Activated naive CD4-positive, alpha-beta T cell treated with anti-CD3 and anti-CD28 coated beads, Interleukin-2, amount 50 U/mL, for 16 hours (primary cell): Measurements from ENCODE around the gene AP4E1.
"Not testable (repeated sequence)": the region's sequence is repeated elsewhere in the genome, so short reads cannot be mapped to it uniquely, and the experiment has no call there.

Source experiments
- DNase-seq: peaks from one replicate; pipeline ENCODE4 v3.0.0-alpha.2; 2020

AP4E1 gene

DNA sequence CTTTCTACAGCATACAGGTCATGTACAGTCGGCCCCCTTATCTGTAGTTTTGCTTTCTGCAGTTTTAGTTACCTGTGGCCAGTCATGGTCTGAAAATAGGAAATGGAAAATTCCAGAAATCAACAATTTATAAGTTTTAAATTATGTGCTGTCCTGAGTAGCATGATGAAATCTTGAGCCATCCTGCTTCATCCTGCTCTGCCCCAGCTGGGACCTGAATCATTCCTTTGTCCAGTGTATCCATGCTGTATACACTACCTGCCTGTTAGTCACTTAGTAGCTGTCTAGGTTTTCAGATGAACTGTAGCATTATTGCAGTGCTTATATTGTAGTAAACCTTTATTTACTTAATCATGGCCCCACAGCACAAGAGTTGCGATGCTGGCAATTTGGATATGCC is 44.8 kb downstream of the AP4E1 start:
- no peak for DNase-seq

DNA sequence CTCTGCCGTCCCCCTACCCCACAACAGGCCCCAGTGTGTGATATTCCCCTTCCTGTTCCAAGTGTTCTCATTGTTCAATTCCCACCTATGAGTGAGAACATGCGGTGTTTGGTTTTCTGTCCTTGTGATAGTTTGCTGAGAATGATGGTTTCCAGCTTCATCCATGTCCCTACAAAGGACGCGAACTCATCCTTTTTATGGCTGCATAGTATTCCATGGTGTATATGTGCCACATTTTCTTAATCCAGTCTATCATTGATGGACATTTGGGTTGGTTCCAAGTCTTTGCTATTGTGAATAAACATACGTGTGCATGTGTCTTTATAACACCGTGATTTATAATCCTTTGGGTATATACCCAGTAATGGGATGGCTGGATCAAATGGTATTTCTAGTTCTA is 46.4 kb downstream of the AP4E1 start:
- DNase-seq: not testable (repeated sequence)

DNA sequence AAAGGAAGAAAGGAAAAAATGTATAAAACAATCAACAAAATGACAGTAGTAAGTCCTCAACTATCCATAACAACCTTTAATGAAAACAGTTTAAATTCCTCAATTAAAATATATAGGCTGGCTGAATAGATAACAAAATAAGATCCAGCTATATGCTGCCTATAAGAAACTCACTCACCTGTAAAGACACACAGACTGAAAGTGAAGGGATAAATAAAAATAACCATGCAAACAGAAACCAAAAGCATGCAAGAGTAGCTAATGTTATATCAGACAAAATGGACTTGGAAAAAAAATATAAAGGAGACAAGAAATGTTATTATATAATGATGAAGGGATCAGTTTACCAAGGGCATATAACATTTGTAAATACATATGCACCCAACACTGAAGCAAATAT is 51.2 kb downstream of the AP4E1 start:
- no peak for DNase-seq

DNA sequence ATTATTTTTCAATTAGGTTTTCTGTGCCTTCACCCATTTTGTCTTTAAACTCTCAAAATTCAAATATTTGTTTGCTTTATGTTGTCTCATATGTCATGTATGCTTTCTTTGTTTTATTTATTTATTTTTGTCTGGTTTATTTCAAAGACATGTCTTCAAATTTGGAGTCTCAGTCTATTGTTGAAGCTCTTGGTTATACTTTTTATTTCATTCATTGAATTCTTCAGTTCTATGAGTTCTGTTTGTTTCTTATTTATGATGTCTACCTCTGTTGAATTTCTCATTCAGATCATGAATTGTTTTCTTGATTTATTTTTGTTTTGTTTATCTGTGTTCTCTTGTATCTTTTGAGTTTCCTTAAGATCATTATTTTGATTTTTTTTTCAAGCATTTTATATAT is 55.6 kb downstream of the AP4E1 start:
- no peak for DNase-seq

DNA sequence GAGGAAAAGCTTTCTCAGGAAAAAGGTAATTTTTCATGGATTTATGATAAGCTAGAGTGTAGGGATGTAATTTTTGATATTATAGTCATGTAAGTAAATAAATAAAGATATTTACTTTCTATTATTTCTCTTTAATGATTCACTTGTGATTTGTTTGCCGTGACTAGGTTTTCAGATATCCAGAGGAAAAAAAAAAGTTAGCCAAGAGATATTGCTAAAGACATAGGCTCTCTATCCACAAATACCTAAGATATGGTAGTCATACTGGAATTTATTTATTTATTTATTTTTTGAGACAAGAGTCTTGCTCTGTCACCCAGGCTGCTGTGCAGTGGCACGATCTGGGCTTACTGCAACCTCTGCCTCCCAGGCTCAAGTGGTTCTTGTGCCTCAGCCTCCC is 59.9 kb downstream of the AP4E1 start:
- no peak for DNase-seq

DNA sequence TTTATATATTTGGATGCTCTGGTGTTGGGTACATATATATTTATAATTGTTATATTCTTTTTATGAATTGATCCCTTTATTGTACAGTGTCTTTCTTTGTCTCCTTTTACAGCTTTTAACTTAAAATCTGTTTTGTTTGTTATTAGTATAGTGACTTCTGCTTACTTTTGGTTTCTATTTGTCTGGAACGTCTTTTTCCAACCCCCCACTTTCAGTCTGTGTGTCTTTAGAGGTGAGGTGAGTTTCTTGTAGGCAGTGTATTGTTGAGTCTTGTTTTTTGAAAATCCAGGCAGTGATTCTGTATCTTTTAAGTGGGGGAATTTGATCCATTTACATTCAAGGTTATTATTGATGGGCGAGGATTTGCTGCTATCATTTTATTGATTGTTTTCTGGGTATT is 62.0 kb downstream of the AP4E1 start:
- no peak for DNase-seq

DNA sequence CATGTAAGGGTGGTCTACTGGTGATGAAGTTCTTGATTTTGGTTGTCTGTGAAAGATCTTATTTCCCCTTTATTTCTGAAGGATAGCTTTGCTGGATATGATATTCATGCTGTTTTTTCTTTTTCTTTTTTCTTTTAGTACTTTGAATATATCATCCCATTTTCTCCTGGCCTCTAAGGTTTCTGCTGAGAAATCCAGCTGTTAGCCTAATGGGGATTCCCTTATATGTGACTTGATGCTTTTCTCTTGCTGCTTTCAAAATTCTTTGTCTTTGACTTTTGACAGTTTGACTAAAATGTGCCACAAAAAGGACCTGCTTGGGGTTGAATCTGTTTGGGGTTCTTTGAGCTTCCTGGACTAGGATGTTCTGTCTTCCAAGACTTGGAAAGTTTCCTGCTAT is 62.6 kb downstream of the AP4E1 start:
- no peak for DNase-seq

DNA sequence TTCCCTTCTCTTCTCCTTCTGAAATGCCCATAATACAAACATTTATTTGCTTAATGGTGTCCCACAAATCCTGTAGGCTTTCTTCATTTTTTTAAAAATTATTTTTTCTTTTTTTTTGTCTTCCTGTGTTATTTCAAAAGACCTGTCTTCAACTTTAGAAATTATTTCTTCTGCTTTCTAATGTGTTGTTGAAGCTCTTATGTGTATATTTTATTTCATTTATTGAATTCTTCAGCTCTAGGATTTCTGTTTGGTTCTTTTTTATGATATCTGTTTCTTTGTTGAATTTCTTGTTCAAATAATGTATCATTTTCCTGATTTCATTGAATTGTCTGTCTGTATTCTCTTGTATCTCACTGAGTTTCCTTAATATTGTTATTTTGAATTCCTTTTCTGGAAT is 63.1 kb downstream of the AP4E1 start:
- DNase-seq: no peak

DNA sequence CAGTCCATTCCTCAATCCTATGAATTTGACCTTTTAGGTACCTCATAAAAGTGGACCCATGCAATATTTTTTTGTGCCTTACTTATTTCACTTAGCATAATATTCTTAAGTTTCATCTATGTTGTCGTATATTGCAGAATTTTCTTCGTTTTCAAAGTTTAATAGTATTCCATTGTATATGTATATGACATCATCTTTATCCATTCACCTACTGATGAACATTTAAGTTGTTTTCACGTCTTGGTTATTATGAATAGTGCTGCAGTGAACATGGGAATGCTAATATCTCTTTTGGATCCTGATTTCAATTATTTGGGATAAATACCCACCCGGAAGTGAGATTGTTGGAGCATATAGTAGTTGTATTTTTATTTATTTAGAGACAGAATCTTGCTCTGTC is 65.1 kb downstream of the AP4E1 start:
- no peak for DNase-seq

DNA sequence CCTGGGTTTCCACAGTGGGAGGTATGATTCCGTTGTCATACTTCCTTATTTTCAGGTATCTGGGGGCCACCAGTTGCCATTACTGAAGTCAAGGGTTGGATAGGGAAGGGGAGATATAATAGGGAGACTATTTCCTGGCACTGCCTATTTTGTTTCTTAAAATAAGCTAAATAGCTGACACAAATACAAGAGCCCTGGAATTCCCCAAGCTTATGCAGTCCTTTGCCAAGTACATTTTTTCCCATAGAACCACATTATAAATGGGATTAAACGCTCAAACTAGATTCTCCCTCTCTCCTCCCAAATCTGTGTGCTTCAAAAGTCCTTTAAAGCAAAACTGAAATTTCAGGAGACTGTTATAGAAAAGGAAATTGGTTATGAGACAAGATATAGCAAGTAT is 68.7 kb downstream of the AP4E1 start:
- DNase-seq: no peak

DNA sequence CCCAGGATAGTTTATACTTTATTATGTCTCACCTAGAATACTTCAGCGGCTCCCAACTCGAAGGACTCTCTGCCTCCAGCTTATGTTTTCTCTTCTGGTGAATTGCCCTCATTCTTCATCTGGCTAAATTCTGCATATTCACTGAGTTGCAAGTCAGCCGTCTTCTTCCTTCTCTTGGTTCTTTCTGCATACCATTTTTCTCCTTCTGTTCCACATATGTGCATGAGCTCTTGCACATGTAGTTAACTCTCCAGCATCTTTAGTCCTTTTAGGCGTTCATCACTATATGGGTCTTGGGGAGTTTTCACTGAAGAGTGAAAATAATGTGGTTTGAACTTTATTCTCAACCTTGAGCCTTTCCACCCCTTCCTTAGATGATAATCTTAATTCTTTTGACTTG is 70.1 kb downstream of the AP4E1 start:
- DNase-seq: no peak

DNA sequence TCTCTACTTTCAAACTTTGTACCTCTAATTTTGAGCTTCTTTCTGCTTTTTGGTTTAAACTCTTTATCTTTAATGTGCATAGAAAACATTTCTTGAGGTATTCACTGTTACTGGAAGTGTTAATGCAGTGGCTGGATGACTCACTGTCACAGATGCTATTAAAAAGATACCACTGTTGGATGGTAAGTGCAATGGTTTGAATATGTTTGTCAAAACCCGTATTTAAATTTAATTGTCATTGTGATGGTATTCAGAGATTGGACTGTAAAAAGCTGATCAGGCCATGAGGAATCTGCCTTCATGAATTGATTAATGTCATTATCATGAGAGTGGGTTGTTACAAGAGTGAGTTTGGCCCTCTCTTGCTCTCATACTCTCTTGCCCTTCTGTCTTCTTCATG is 70.6 kb downstream of the AP4E1 start:
- DNase-seq: no peak

DNA sequence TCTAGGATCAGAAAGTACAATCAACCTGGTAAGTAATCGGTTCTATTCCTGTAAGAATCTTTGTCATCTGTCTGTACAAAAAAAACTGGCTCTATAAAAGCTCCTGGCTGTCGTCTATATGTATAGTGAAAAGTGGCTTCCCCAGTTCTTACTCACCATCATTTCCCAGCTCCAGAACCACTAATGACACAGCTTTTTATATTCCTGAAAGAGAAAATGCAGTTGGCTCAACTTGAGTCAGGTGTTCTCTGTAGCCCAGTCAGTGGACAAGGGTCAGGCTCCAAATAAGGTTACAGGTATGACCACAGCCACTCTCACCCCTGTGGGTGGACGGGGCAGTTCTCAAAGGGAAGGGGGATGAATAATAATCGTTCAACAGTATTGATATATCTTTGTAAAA is 85.1 kb downstream of the AP4E1 start:
- DNase-seq: no peak

DNA sequence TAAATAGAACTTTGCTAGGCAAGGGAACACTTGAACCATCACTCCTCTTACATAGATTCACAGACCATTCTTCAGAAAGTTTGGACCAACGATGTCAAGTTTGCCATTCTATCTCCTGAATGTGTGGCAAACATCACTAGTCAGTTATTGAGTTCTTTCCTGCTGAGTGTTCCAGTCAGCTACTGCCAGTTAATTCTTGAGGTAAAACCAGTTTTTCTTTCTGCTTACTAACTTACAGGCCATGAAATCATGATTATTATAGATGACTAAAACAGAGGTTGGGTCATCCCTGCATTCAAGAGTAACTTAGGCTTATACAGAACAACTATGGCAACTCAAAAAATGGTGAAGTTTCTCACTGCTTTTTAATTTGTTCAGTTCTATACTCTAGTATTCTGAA is 88.2 kb downstream of the AP4E1 start:
- DNase-seq: no peak

DNA sequence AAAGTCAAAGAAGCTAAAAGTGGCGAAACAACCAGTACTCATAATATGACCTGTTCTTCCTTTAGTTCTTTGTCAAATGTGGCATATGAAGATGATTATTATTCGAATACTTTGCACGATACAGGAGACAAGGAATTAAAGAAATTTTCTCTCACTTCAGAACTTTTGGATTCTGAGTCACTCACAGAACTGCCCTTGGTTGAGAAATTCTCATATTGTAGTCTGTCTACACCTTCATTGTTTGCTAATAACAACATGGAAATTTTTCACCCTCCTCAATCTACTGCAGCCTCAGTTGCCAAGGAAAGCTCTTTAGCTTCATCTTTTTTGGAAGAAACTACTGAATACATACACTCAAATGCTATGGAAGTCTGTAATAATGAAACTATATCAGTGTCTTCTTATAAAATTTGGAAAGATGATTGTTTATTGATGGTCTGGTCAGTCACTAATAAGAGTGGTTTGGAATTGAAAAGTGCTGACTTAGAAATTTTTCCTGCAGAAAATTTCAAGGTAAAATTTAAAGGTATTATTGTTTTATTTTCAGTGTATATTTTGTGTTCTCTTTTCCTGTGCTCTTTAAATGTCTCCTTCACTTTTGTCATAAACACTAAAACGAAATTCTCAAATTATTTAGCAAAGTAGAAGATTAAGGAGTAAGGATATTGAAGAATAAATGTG is 89.0 kb downstream of the AP4E1 start:
- no peak for DNase-seq

DNA sequence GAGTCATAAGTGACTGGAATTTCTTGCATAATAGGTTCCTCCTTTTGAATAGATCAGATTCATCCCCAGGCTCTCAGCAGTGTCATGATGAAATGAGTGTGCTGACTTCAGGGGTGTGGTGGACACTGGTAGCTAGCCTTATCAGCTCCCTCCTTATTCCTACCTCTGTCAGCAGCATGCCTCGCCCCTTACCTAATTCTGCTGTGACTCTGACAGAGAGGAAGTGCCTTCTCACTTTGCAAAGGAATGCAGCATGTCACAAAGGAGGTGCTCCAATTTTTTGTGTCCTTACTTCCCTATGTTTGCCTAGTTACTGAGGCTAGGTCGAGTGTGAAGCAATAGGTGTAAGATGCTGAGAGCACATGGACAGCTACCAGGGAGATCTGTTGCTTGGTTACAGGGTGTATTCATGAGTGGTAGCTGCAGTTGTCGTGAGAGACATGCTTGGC is 95.6 kb downstream of the AP4E1 start:
- no peak for DNase-seq

DNA sequence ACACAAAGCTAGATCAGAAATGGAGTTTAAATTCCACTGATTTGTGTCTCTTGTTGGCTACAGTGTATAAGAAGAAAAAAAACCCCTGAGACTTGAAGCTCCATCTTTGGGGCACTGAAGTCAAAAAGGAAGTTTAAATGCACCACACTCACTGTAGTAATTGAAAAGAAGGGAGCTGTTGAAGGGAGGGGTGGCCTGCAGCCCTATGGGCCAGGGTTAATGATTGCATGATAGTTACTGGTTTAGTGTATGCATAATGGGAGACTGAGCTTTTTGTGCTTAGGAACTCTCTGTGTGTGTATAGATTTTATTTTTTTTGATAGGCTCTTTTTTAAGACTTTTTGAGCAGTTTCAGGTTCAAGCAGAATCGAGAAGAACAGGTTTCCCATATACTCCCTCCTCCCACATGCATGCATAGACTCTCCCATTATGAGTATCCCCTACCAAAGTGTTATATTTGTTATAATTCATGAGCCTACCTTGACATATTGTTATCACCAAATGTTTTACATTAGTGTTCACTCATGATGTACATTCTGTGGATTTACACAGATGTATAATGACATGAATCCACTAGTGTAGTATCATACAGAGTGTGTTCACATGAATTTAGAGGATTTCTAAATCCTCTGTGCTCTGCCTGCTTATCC is 98.0 kb downstream of the AP4E1 start:
- DNase-seq: no peak

DNA sequence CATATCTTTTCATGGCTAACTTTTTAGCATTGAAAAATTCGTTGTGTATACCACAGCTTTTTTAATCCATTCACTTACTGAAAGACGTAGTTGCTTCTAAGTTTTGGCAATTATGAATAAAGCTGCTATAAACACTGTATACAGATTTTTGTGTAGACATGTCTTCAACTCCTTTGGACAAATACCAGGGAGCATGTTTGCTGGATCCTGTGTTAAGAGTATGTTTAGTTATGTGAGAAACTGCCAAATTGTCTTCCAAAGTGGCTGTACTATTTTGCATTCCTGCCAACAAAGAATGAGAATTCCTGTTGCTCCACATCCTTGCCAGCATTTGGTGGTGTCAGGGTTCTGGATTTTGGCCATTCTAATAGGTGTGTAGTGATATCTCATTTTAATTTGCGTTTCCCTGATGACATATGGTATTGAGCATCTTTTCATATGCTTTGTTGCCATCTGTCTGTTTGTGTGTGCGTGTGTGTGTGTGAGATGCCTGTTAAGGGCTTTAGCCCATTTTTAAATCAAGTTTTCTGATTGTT is 98.7 kb downstream of the AP4E1 start:
- DNase-seq: no peak

DNA sequence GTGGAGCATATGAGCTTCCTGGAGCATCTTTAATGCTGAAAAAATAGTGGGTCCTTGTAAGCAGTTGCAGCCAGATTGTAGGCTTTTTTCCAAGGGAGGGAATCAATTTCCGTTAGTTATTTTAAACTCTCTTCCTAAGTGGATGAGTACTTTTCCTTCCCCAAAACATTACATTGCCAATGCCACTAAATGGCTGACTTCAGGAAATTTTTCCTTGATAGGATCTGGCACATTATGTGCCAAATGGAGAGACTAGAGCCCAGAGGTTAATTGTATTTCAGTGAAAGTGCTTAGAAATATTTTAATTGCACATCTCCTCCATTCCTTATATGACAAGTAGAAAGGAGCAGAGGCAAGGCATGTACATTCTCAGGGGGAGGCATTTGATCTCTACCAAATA is 102.7 kb downstream of the AP4E1 start:
- DNase-seq: no peak

DNA sequence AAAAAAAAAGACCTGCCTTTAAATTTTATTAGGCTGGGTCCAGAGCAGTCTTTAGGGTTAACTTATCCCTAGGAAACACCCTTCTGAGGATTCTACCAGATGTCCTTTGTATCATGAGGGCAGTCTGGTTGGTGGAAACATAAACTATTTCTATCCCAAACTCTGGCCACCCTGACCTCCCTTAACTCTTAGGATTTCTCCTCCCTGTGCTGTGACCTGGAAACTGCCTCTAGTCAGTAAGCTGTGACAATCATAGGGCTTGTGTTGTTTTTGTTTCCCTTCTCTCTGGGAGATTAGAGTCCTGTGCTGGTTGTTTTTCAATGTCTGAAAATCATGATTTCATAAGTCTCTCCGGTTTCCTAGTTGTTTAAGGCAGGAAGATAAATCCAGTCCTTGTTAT is 108.1 kb downstream of the AP4E1 start:
- DNase-seq: no peak

DNA sequence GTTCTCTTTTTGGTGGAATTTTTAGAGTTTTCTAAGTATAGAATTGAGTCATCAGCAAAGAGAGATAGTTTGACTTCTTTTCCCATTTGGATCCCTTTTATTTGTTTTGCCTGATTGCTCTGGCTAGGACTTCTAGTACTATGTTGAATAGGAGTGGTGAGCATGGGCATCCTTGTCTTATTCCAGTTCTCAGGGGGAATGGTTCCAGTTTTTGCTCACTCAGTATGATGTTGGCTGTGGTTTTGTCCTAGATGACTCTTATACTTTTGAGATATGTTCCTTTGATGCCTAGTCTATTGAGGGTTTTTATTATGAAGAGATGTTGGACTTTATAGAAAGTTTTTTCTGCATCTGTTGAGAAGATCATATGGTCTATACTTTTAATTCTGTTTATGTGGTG is 113.7 kb downstream of the AP4E1 start:
- no peak for DNase-seq

DNA sequence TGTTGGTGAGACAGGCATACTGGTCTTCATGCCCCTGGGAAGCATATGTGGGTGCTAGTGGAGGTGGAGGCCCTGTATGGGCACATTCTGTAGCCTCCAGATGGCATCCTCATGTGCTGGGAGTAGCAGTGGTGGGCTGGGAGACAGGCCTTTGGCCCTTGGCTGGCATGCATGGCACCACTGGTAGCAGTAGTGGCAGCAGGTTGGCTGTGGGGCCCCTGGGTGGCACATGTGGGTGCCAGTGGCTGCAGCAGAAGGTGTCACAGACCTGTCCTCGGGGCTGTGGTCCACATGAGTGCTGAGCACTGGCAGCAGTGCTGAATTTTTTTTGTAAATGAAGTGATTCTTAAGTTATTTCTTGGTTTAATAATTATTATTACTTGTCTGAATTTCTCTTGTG is 115.0 kb downstream of the AP4E1 start:
- no peak for DNase-seq

DNA sequence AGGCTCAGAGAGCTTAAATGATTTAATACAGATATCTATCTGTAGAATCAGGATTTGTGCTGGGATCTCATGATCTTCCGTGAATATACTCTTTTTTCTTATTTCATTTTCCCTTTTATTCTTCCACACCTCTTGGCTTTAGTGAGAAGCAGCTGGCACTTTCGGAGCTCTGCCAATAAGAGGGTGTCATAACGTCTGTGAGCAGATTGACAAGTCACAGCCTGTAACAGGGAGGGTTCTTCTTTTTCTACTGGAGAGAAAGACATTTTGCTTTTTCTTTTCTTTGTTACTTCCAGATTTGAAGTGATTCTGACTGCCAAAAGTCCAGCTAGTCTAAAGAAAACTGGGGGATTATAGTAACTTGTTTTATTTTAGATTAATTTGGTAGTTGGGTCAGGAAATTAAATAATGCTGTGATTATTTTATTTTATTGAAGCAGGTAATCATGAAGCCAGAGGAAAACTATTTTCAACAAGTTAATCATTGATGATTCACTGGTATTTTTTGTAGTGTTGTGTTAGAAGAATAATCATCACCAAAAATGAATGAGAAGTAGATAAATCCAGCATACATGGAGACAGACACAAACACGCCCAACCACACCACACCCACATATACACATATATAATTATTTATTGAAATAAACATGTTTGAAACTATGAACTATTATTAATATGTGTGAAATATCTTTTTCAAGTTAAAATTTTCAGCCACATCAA is 116.4 kb downstream of the AP4E1 start:
- DNase-seq: no peak

DNA sequence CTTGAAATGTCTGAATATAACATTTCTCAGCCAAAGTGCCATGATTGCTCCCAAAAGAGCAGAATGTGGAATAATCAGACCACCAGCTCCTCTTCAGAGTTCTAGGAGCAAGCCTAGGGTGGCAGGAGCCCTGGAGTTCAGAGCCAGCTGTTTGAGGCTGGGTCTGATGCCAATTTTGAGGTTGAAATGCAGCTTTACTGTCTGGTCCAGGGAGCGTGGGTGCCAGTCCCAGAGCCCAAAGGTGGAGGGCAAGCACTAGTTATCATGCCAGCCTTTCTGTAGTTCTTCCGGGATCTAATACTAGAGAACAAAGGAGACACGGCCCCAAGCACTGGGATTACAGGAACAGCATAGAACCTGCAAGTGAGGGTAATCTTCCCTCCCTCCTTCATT is 117.0 kb downstream of the AP4E1 start:
- DNase-seq: no peak
